Hindlimb muscle (tissue), 1 donor: ENCODE results near the gene KCNQ1. TPM values are rescaled to one million over a fixed set of nuclear protein-coding genes. Genes with fewer than 3 reads are reported as not detected.

Source experiments
- DNase-seq: peaks from one replicate; pipeline ENCODE4 v3.0.0-alpha.2; 2013
- polyA plus RNA-seq: library from polyadenylated mRNA; unstranded; fragments of 120-200 nt; gene quantifications from one replicate; pipeline ENCODE4 v1.2.1, GENCODE V29; 2013; ENCODE audit not compliant: insufficient read length

The KCNQ1 gene
- polyA plus RNA-seq, 1 donor = 2.9 TPM

- DNase-seq = no peak
Observed at GRCh38 chr11:2791521-2792380, 346.9 kb downstream of the KCNQ1 start.

GRCh38 chr11:2792381-2793250 is 347.8 kb downstream of the KCNQ1 start:
- no peak for DNase-seq

GRCh38 chr11:2793701-2794045 is 348.9 kb downstream of the KCNQ1 start:
- DNase-seq = no peak

GRCh38 chr11:2794046-2794967 is 349.5 kb downstream of the KCNQ1 start:
- no peak for DNase-seq

- no peak for DNase-seq
Observed at GRCh38 chr11:2794968-2795322, 350.1 kb downstream of the KCNQ1 start.

GRCh38 chr11:2795491-2795991 is 350.7 kb downstream of the KCNQ1 start:
- DNase-seq = no peak

GRCh38 chr11:2796091-2796490 is 351.3 kb downstream of the KCNQ1 start:
- no peak for DNase-seq

- no peak for DNase-seq
Observed at GRCh38 chr11:2796508-2797113, 351.8 kb downstream of the KCNQ1 start.

GRCh38 chr11:2797121-2797711 is 352.4 kb downstream of the KCNQ1 start:
- no peak for DNase-seq

GRCh38 chr11:2797741-2798361 is 353.0 kb downstream of the KCNQ1 start:
- no peak for DNase-seq

GRCh38 chr11:2798951-2799761 is 354.3 kb downstream of the KCNQ1 start:
- DNase-seq = no peak

- no peak for DNase-seq
Observed at GRCh38 chr11:2799881-2800654, 355.3 kb downstream of the KCNQ1 start.

- DNase-seq = no peak
Observed at GRCh38 chr11:2800655-2801531, 356.1 kb downstream of the KCNQ1 start.

GRCh38 chr11:2801711-2802388 is 357.0 kb downstream of the KCNQ1 start:
- no peak for DNase-seq

GRCh38 chr11:2802389-2803185 is 357.8 kb downstream of the KCNQ1 start:
- DNase-seq = no peak

- DNase-seq = no peak
Observed at GRCh38 chr11:2803186-2804091, 358.6 kb downstream of the KCNQ1 start.
